Keratinocyte (primary cell): ENCODE measurements around the gene MGRN1. TPM values are rescaled to one million over a fixed set of nuclear protein-coding genes. Genes with fewer than 3 reads are reported as not detected.
A peak's percentile ranks its signal among the peaks of the same experiment; 100 is the strongest.

Source experiments
- DNase-seq: peaks from one replicate; pipeline ENCODE4 v3.0.0-alpha.2; 2011; ENCODE audit warnings: low read depth, missing footprints, low spot score
- FAIRE-seq: peaks from 2 replicates; lab custom pipeline; 2011; peaks lifted over from hg19 to GRCh38; lab: Jason Lieb, UNC
- H2AFZ ChIP-seq: 2 replicates; pipeline ENCODE4 v1.6.0; 2012; ENCODE audit warnings: low read length, control low read depth, inconsistent platforms; ENCODE audit not compliant: control insufficient read depth
- H3K27ac ChIP-seq: 2 replicates; pipeline ENCODE4 v1.5.1; 2011; ENCODE audit warnings: low read length; ENCODE audit not compliant: control insufficient read depth, insufficient read depth
- H3K27me3 ChIP-seq: 3 replicates; pipeline ENCODE4 v1.6.0; 2011; ENCODE audit warnings: low read length; ENCODE audit not compliant: control insufficient read depth, insufficient read depth; ENCODE audit errors: extremely low read depth
- H3K36me3 ChIP-seq, 2 experiments: 2 replicates in 1 of 2; 3 replicates in 1 of 2; pipeline ENCODE4 v1.5.1; 2011; ENCODE audit warnings: low read length in 2 of 2, mild to moderate bottlenecking in 1 of 2; ENCODE audit not compliant: control insufficient read depth in 2 of 2, insufficient read depth in 2 of 2; ENCODE audit errors: extremely low read depth in 1 of 2
- H3K4me1 ChIP-seq: 3 replicates; pipeline ENCODE4 v1.5.1; 2011; ENCODE audit warnings: low read length; ENCODE audit not compliant: control insufficient read depth, insufficient read depth; ENCODE audit errors: extremely low read depth
- H3K4me2 ChIP-seq: 3 replicates; pipeline ENCODE4 v1.6.0; 2011; ENCODE audit warnings: low read depth, low read length; ENCODE audit not compliant: control insufficient read depth, insufficient read depth; ENCODE audit errors: extremely low read depth
- H3K4me3 ChIP-seq, 3 experiments: fragments of 200-600 bp in 1 of 3; sonication (generic) in 1 of 3; 2 replicates in 2 of 3; 3 replicates in 1 of 3; pipeline ENCODE4 v1.5.1; 2011 to 2016; ENCODE audit warnings: low read length in 3 of 3, mild to moderate bottlenecking in 3 of 3, control low read depth in 2 of 3, inconsistent platforms in 1 of 3, low read depth in 1 of 3, mixed read lengths in 1 of 3, mixed run types in 1 of 3, moderate library complexity in 1 of 3; ENCODE audit not compliant: control insufficient read depth in 2 of 3, insufficient read depth in 2 of 3; ENCODE audit errors: extremely low read depth in 1 of 3
- H3K79me2 ChIP-seq: 2 replicates; pipeline ENCODE4 v1.6.0; 2012; ENCODE audit warnings: low read length; ENCODE audit not compliant: control insufficient read depth, insufficient read depth
- H3K9ac ChIP-seq: 3 replicates; pipeline ENCODE4 v1.6.0; 2011; ENCODE audit warnings: low read length; ENCODE audit not compliant: control insufficient read depth, insufficient read depth; ENCODE audit errors: extremely low read depth
- H3K9me1 ChIP-seq: 3 replicates; pipeline ENCODE4 v1.6.0; 2011; ENCODE audit warnings: low read length; ENCODE audit not compliant: control insufficient read depth, insufficient read depth; ENCODE audit errors: extremely low read depth
- H3K9me3 ChIP-seq: 2 replicates; pipeline ENCODE4 v1.5.1; 2012; ENCODE audit warnings: low read depth, low read length; ENCODE audit not compliant: control insufficient read depth
- H4K20me1 ChIP-seq: 3 replicates; pipeline ENCODE4 v1.6.0; 2011; ENCODE audit warnings: low read length; ENCODE audit not compliant: control insufficient read depth, insufficient read depth; ENCODE audit errors: extremely low read depth
- CTCF ChIP-seq, 3 experiments: IDR thresholded peaks in 1 of 3; conservative IDR thresholded peaks in 1 of 3; optimal IDR thresholded peaks in 1 of 3; 2 replicates in 2 of 3; 3 replicates in 1 of 3; pipeline versions ENCODE3 to v1.5.1; 2011; ENCODE audit warnings: low read length in 3 of 3, mild to moderate bottlenecking in 3 of 3, moderate library complexity in 2 of 3, control low read depth in 1 of 3, inconsistent platforms in 1 of 3; ENCODE audit not compliant: insufficient read depth in 2 of 3; ENCODE audit errors: extremely low read depth in 1 of 3
- EZH2 ChIP-seq: IDR thresholded peaks from one replicate; pipeline ENCODE4 v1.6.1; 2012; ENCODE audit warnings: inconsistent platforms, mild to moderate bottlenecking, low read length, moderate library complexity
- dilution Hi-C: fragments of 300-500 bp; cut with MboI; formaldehyde crosslinking; loops from one replicate; pipeline ENCODE4 v1.7.0; 2020; ENCODE audit warnings: low sequenced_read_pairs; ENCODE audit not compliant: extremely low pct_ligation_motif_present
- polyA plus RNA-seq, 5 experiments: library from polyadenylated mRNA; depleted of rRNA in 3 of 5; stranded (reverse) in 3 of 5; stranded (forward) in 1 of 5; unstranded in 1 of 5; fragments of >200 nt; gene quantifications; 1 replicate in 1 of 5; 2 replicates in 3 of 5; 3 replicates in 1 of 5; pipeline versions ENCODE4 v1.2.1 to v1.2.3, GENCODE V29; 2011 to 2012; ENCODE audit warnings: missing spikeins in 2 of 5, low read depth in 1 of 5, low replicate concordance in 1 of 5

Gene MGRN1
- polyA plus RNA-seq, 1 donor (not counting 4 experiments of a cell fraction or from before 2014, with no cell fraction given), result 1.9 TPM

DNA sequence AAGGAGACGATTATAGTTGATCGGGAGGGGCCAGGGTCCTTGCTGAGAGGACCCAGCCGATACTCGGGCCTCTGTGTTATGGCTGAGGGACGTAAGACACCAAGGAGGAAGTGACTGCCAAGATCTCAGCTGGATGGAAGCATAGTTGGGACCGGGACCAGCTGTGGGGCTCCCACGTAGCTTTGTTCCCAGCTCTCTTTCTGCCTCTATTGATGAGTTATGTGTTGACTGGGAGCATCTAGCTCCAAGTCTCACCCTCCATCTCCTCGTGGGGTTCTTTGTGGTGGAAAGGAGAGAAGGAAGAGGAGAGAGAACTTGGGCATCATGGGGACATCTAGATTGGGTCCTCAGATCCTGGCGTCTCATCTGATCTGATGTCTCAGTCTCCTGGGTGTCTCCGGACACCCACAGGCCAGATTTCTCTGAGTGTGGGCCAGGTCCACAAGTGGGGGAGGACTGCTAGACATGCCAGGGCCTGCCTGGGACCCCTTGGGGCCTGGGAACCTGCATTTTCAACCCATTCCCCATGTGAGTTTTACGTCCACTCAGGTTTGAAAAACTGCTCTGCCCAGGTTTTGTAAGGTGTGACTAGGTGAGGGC is 1.0 kb downstream of the MGRN1 start:
- FAIRE-seq (no peak), DNase-seq (no peak)
- peak overlapping the region; percentile 89 for H3K9ac ChIP-seq
- peak overlapping the region; percentile 92 for H3K4me2 ChIP-seq
- H3K79me2 ChIP-seq, result peaks cover 48% of the 10 kb centered on the region
- peak overlapping the region; percentile 80 to 89 (median 82) for H3K4me3 ChIP-seq
- dilution Hi-C loops, result no loop called here
- H3K36me3 ChIP-seq, result peaks cover 0 to 2% of the 10 kb centered on the region in 2 experiments
- H4K20me1 ChIP-seq, result no peaks in the 10 kb centered on the region
- H3K27ac ChIP-seq, result peak overlapping the region; percentile 97
- no peak for TF ChIP-seq CTCF (optimal IDR thresholded peaks at IDR 0.05 in 1 of 3, IDR thresholded peaks at IDR 0.05 in 1 of 3, conservative IDR thresholded peaks at IDR 0.05 in 1 of 3; ENCODE audit: extremely low read depth in 1 of 3, insufficient read depth in 2 of 3, low read length in 3 of 3)
- TF ChIP-seq EZH2, result no peak
- no peaks in the 10 kb centered on the region for H3K9me1 ChIP-seq
- H2AFZ ChIP-seq, result peak overlapping the region; percentile 40
- H3K27me3 ChIP-seq, result no peaks in the 10 kb centered on the region
- H3K9me3 ChIP-seq, result no peaks in the 10 kb centered on the region
- H3K4me1 ChIP-seq, result peaks cover 5% of the 10 kb centered on the region

- peaks cover 0 to 2% of the 10 kb centered on the region in 2 experiments for H3K36me3 ChIP-seq
- H3K27me3 ChIP-seq, result no peaks in the 10 kb centered on the region
- H4K20me1 ChIP-seq, result no peaks in the 10 kb centered on the region
- no peak overlapping the region for H2AFZ ChIP-seq
- H3K79me2 ChIP-seq, result peaks cover 55% of the 10 kb centered on the region
- peak overlapping the region; percentile 92 for H3K4me2 ChIP-seq
- no peaks in the 10 kb centered on the region for H3K9me3 ChIP-seq
- H3K4me3 ChIP-seq, result peak overlapping the region in 1 of 3 experiments; percentile 80
- H3K4me1 ChIP-seq, result peaks cover 5% of the 10 kb centered on the region
- dilution Hi-C loops, result no loop called here
- TF ChIP-seq CTCF (optimal IDR thresholded peaks at IDR 0.05 in 1 of 3, IDR thresholded peaks at IDR 0.05 in 1 of 3, conservative IDR thresholded peaks at IDR 0.05 in 1 of 3; ENCODE audit: extremely low read depth in 1 of 3, insufficient read depth in 2 of 3, low read length in 3 of 3) (no peak), EZH2 (no peak)
- DNase-seq (no peak), FAIRE-seq (no peak)
- H3K9me1 ChIP-seq, result no peaks in the 10 kb centered on the region
- H3K9ac ChIP-seq, result no peak overlapping the region
- H3K27ac ChIP-seq, result no peak overlapping the region
These were observed 1.8 kb downstream of the MGRN1 start for GRCh38 chr16:4626396-4626795.
